NK-92 (cell line): ENCODE data around the gene MARK2.

ENCODE experiments used
- DNase-seq: peaks from one replicate; lab custom pipeline; 2025; ENCODE audit not compliant: unreplicated experiment; lab: John Stamatoyannopoulos, UW

Gene MARK2

GRCh38 chr11:63879598-63880402 lies 40.9 kb downstream of the MARK2 start:
- DNase-seq: no peak

- no peak for DNase-seq
Observed at GRCh38 chr11:63880403-63880790, 41.5 kb downstream of the MARK2 start.

GRCh38 chr11:63882555-63883242 lies 43.8 kb downstream of the MARK2 start:
- DNase-seq: no peak

- DNase-seq: no peak
Observed at GRCh38 chr11:63883791-63884190, 44.9 kb downstream of the MARK2 start.

GRCh38 chr11:63884196-63884932 lies 45.5 kb downstream of the MARK2 start:
- no peak for DNase-seq

- no peak for DNase-seq
Observed at GRCh38 chr11:63887386-63887999, 48.6 kb downstream of the MARK2 start.

- no peak for DNase-seq
Observed at GRCh38 chr11:63888170-63889086, 49.5 kb downstream of the MARK2 start.

- no peak for DNase-seq
Observed at GRCh38 chr11:63889344-63889743, 50.4 kb downstream of the MARK2 start.

GRCh38 chr11:63890368-63890767 lies 51.5 kb downstream of the MARK2 start:
- no peak for DNase-seq

- DNase-seq: no peak
Observed at GRCh38 chr11:63892228-63892627, 53.3 kb downstream of the MARK2 start.

- DNase-seq: no peak
Observed at GRCh38 chr11:63893355-63893754, 54.4 kb downstream of the MARK2 start.

- DNase-seq: no peak
Observed at GRCh38 chr11:63896071-63896470, 57.2 kb downstream of the MARK2 start.

- no peak for DNase-seq
Observed at GRCh38 chr11:63897459-63898146, 58.7 kb downstream of the MARK2 start.

GRCh38 chr11:63901660-63902059 lies 62.8 kb downstream of the MARK2 start:
- no peak for DNase-seq

GRCh38 chr11:63903884-63904283 lies 65.0 kb downstream of the MARK2 start:
- DNase-seq: no peak

GRCh38 chr11:63904743-63905142 lies 65.8 kb downstream of the MARK2 start:
- DNase-seq: no peak

- no peak for DNase-seq
Observed at GRCh38 chr11:63905179-63905578, 66.3 kb downstream of the MARK2 start.

GRCh38 chr11:63906087-63906486 lies 67.2 kb downstream of the MARK2 start:
- DNase-seq: no peak

GRCh38 chr11:63906585-63906984 lies 67.7 kb downstream of the MARK2 start:
- no peak for DNase-seq

GRCh38 chr11:63907063-63907462 lies 68.2 kb downstream of the MARK2 start:
- no peak for DNase-seq
